ENCODE data around the gene ARID5B.
A peak's percentile ranks its signal among the peaks of the same experiment; 100 is the strongest.

The ARID5B gene

DNA sequence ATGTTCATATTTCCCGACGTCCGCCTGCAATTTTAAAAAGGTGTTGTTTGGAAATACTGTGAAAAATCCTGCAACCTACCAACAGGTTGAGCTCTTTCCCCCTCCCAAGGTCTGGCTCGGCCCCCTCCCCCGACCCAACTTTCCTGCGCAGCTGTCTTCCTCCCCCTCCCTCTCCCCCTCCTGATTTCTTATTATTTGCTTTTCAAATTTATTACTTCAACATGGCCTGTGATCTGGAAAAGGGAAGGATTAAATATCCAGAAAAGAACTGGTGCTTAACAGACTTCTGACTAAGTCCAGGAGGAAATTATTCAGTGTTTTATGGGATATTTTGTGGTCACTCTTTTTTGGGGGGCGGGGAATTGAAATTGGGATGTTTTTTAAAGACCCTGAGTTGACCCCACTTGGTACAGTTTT is 2.4 kb downstream of the ARID5B start:
- H3K36me3 ChIP-seq, result no peaks in the 10 kb centered on the region
- H3K27ac ChIP-seq, result peak overlapping the region; percentile 97 to 98
- H3K4me3 ChIP-seq, result peak overlapping the region; percentile 70 to 89
- intact Hi-C loops (cut with DNase I; ENCODE audit: low total_unique reads), result loop anchor here (5.0 to 10.0 kb wide), 3 partner anchors 91 to 181 kb away; no protein-coding TSS in a partner anchor
- no peaks in the 10 kb centered on the region for H3K27me3 ChIP-seq
- no peak for DNase-seq
- TF ChIP-seq, protein P1, sequence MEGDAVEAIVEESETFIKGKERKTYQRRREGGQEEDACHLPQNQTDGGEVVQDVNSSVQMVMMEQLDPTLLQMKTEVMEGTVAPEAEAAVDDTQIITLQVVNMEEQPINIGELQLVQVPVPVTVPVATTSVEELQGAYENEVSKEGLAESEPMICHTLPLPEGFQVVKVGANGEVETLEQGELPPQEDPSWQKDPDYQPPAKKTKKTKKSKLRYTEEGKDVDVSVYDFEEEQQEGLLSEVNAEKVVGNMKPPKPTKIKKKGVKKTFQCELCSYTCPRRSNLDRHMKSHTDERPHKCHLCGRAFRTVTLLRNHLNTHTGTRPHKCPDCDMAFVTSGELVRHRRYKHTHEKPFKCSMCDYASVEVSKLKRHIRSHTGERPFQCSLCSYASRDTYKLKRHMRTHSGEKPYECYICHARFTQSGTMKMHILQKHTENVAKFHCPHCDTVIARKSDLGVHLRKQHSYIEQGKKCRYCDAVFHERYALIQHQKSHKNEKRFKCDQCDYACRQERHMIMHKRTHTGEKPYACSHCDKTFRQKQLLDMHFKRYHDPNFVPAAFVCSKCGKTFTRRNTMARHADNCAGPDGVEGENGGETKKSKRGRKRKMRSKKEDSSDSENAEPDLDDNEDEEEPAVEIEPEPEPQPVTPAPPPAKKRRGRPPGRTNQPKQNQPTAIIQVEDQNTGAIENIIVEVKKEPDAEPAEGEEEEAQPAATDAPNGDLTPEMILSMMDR (IDR thresholded peaks at IDR 0.05), result no peak
- H3K4me1 ChIP-seq, result peaks cover 0 to 31% (median 7%) of the 10 kb centered on the region in 4 donors
- H3K9me3 ChIP-seq, result no peaks in the 10 kb centered on the region

GRCh38 chr10:61904733-61905725 is 3.5 kb downstream of the ARID5B start:
- no peaks in the 10 kb centered on the region for H3K27me3 ChIP-seq
- H3K27ac ChIP-seq, result peak overlapping the region; percentile 97 to 98
- intact Hi-C loops (cut with DNase I; ENCODE audit: low total_unique reads), result loop anchor here (5.0 to 10.0 kb wide), 4 partner anchors 90 to 1257 kb away; no protein-coding TSS in a partner anchor
- no peak for DNase-seq
- H3K4me3 ChIP-seq, result peak overlapping the region; percentile 70 to 89
- H3K4me1 ChIP-seq, result peaks cover 0 to 28% (median 7%) of the 10 kb centered on the region in 4 donors
- H3K9me3 ChIP-seq, result no peaks in the 10 kb centered on the region
- H3K36me3 ChIP-seq, result no peaks in the 10 kb centered on the region
- TF ChIP-seq, protein P1 (IDR thresholded peaks at IDR 0.05), result no peak

DNA sequence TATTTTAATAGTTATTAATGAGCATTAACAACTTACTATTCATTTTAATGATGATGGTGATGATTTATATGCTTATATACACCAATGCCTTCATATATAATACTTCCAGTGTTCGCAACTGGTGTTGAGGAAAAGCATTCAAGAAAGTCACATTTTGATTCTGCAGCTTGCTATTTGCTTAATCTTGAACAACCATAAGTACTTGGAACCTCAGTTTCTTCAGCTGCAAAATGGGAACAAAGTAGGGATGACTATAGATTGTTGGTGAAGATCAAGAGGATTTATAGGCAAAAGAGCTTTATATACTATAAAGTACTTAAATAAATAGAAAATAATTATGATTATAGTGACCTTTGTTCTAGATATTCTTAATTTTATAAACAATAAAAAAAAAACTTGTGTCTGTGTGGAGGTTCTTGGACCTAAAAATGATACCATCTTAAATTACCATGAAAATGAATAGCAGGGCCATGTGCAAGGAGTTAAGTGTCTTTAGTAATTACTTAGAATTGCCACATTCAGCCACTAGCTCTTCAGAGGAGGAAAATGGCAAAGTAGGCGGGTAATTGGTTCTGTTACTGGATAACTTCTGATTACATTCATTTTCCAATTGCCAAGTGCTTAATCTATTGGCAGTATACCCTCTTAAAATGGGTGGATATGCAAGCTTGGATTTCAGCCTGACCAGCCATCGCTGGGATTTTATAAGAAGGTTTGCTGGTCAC is 4.5 kb downstream of the ARID5B start:
- H3K4me3 ChIP-seq, result no peak overlapping the region
- intact Hi-C loops (cut with DNase I; ENCODE audit: low total_unique reads), result loop anchor here (5.0 to 10.0 kb wide), 3 partner anchors 89 to 1256 kb away; no protein-coding TSS in a partner anchor
- TF ChIP-seq, protein P1 (IDR thresholded peaks at IDR 0.05), result no peak
- H3K27ac ChIP-seq, result peak overlapping the region; percentile 97 to 98
- no peaks in the 10 kb centered on the region for H3K27me3 ChIP-seq
- H3K4me1 ChIP-seq, result peaks cover 0 to 38% (median 11%) of the 10 kb centered on the region in 4 donors
- no peaks in the 10 kb centered on the region for H3K36me3 ChIP-seq
- H3K9me3 ChIP-seq, result no peaks in the 10 kb centered on the region
- DNase-seq, result no peak

- Histone ChIP-seq H3K9me3 (no peaks in the 10 kb centered on the region), H3K4me3 (no peak overlapping the region), H3K4me1 (peaks cover 0 to 43% (median 13%) of the 10 kb centered on the region in 4 donors), H3K27me3 (no peaks in the 10 kb centered on the region), H3K36me3 (no peaks in the 10 kb centered on the region), H3K27ac (peak overlapping the region; percentile 97 to 98)
- intact Hi-C loops (cut with DNase I; ENCODE audit: low total_unique reads), result loop anchor here (5.0 to 10.0 kb wide), 3 partner anchors 88 to 1256 kb away; no protein-coding TSS in a partner anchor
- DNase-seq, result no peak
- TF ChIP-seq, protein P1 (IDR thresholded peaks at IDR 0.05), result no peak
Measured at GRCh38 chr10:61906562-61906901, 5.0 kb downstream of the ARID5B start.

DNA sequence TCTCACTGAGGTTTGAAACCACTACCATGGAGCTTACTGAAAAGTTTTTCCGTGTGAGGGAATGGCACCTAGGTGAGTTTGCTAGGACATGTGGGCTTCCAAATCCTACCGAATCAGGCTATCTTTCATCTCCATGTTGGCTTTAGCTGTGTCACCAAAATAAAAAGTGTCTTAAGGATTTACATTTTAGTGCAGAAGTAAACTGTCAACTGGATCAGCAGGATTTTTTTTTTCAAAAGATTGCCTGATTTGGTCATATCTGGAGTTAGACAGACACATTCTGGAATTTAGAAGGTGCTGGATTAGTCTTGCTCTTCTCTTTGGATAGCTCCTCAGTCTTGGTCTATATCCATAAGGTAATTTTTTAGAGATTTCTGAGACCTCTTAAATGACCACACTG is 5.5 kb downstream of the ARID5B start:
- intact Hi-C loops (cut with DNase I; ENCODE audit: low total_unique reads), result loop anchor here (5.0 to 10.0 kb wide), 3 partner anchors 88 to 1255 kb away; no protein-coding TSS in a partner anchor
- H3K27me3 ChIP-seq, result no peaks in the 10 kb centered on the region
- DNase-seq, result no peak
- no peaks in the 10 kb centered on the region for H3K9me3 ChIP-seq
- TF ChIP-seq, protein P1 (IDR thresholded peaks at IDR 0.05), result no peak
- peaks cover 0 to 48% (median 17%) of the 10 kb centered on the region in 4 donors for H3K4me1 ChIP-seq
- no peaks in the 10 kb centered on the region for H3K36me3 ChIP-seq
- H3K27ac ChIP-seq, result peak overlapping the region; percentile 97 to 98
- no peak overlapping the region for H3K4me3 ChIP-seq

All from tibial artery (tissue), 4 donors.